Measurements from ENCODE around the gene ARL5C.

Gene ARL5C

GRCh38 chr17:39165841-39166349 lies at the start of gene ARL5C:
Gene ARL5C, minus strand, starts transcription at chr17:39166161. Its CDS starts 401 bp downstream, at chr17:39165760.
- no peak for DNase-seq (ENCODE audit: low spot score)

- peak; percentile 82 for DNase-seq (ENCODE audit: low spot score)
Observed at GRCh38 chr17:39213852-39214251, 47.9 kb upstream of the ARL5C start.

- DNase-seq (ENCODE audit: low spot score), result no peak
Observed at GRCh38 chr17:39212841-39213480, 47.0 kb upstream of the ARL5C start.

GRCh38 chr17:39212195-39212810 lies 46.3 kb upstream of the ARL5C start:
- DNase-seq (ENCODE audit: low spot score), result no peak

GRCh38 chr17:39210093-39210434 lies 44.1 kb upstream of the ARL5C start:
- DNase-seq (ENCODE audit: low spot score), result no peak

- DNase-seq (ENCODE audit: low spot score), result peak; percentile 39
Observed at GRCh38 chr17:39209317-39210092, 43.5 kb upstream of the ARL5C start.

- DNase-seq (ENCODE audit: low spot score), result no peak
Observed at GRCh38 chr17:39208893-39209292, 42.9 kb upstream of the ARL5C start.

- no peak for DNase-seq (ENCODE audit: low spot score)
Observed at GRCh38 chr17:39208136-39208535, 42.2 kb upstream of the ARL5C start.

- no peak for DNase-seq (ENCODE audit: low spot score)
Observed at GRCh38 chr17:39205112-39205526, 39.2 kb upstream of the ARL5C start.

GRCh38 chr17:39204245-39204644 lies 38.3 kb upstream of the ARL5C start:
- no peak for DNase-seq (ENCODE audit: low spot score)

GRCh38 chr17:39200957-39201510 lies 35.1 kb upstream of the ARL5C start:
- DNase-seq (ENCODE audit: low spot score), result no peak

GRCh38 chr17:39200070-39200879 lies 34.3 kb upstream of the ARL5C start, which contains the start of gene RPL19:
Gene RPL19, plus strand, starts transcription at chr17:39200283. Its CDS starts 62 bp downstream, at chr17:39200345.
- no peak for DNase-seq (ENCODE audit: low spot score)

GRCh38 chr17:39199820-39200069 lies 33.8 kb upstream of the ARL5C start:
- peak; percentile 94 for DNase-seq (ENCODE audit: low spot score)

- DNase-seq (ENCODE audit: low spot score), result no peak
Observed at GRCh38 chr17:39198186-39198566, 32.2 kb upstream of the ARL5C start.

GRCh38 chr17:39197380-39198185 lies 31.6 kb upstream of the ARL5C start, which contains the start of gene CACNB1:
Gene CACNB1, minus strand, starts transcription at chr17:39197669. Its CDS starts 174 bp downstream, at chr17:39197495.
- DNase-seq (ENCODE audit: low spot score), result peak; percentile 79

- DNase-seq (ENCODE audit: low spot score), result peak; percentile 63
Observed at GRCh38 chr17:39196808-39197291, 30.9 kb upstream of the ARL5C start.

GRCh38 chr17:39196241-39196807 lies 30.4 kb upstream of the ARL5C start:
- no peak for DNase-seq (ENCODE audit: low spot score)

GRCh38 chr17:39195568-39196160 lies 29.7 kb upstream of the ARL5C start:
- DNase-seq (ENCODE audit: low spot score), result peak; percentile 34

- DNase-seq (ENCODE audit: low spot score), result no peak
Observed at GRCh38 chr17:39194985-39195524, 29.1 kb upstream of the ARL5C start.

Measured in kidney tubule cell (primary cell).